HG03095 (cell line): ENCODE results near the gene RBM47.

ENCODE experiments used
- ATAC-seq: cut with Tn5 transposase; IDR thresholded peaks from one replicate; pipeline ENCODE4 v1.9.1; 2021; ENCODE audit warnings: moderate library complexity; ENCODE audit not compliant: unreplicated experiment

RBM47 gene

GRCh38 chr4:40380647-40381046, 249.0 kb downstream of the RBM47 start:
- ATAC-seq: no peak

GRCh38 chr4:40379248-40379647, 250.4 kb downstream of the RBM47 start:
- ATAC-seq: no peak

DNA sequence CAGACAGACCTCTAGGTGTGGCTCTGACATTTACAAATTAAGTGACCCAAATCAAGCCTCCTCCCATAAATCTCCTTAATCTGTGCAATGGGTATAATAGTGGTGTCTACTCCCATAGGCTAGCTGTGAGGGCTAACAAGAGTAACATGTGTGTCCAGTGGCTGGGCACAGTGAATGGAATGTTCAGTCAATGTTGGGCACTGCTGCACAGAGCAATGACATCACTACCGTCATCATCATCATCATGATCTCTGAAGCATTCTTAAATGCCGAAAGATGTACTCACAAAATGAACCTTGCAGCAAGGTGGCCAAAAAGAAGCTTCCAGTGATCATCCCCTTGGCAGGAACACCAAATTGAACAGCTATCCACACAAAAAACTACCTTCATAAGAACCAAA, 251.0 kb downstream of the RBM47 start:
- no peak for ATAC-seq

- ATAC-seq: no peak
Observed at GRCh38 chr4:40377512-40378365, 251.9 kb downstream of the RBM47 start.

DNA sequence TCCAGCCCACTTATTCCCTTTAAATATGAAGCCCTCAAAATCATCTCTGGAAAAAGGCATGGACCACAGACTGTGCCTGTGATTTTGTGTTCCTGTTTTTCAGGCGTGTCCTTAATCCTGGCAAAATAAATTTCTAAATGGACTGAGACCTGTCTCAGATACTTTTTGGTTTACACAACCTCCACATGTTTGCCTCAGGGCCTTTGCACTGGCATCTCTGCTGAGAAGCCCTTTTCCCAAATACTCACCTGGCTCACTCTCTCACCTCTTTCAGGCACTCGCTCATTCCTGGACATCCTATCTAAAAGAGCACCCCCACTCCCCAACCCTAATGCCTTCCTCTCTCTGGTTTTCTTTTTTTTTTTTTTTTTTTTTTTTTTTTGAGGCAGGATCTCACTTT, 254.0 kb downstream of the RBM47 start:
- no peak for ATAC-seq

- no peak for ATAC-seq
Observed at GRCh38 chr4:40375095-40375494, 254.6 kb downstream of the RBM47 start.

DNA sequence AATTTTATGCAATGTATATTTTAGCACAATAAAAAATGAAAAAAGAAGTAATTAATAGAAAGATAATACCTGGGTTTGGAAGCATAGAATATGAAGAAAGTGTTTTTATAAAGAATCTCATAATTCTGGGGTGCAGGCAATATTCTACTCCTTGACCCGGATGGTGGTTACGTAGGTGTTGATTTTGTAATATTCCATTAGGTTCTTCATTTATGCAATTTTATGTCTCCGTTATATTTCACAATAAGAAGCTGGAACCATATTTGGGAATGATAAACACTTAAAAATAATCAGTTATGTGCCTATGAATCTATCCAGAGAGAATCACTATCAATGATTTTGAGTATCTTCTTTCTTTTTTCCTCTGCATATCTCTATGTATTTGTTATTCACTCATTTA, 256.0 kb downstream of the RBM47 start:
- ATAC-seq: no peak
